MCF 10A (cell line): ENCODE results near the gene CYP11A1. TPM values are rescaled to one million over a fixed set of nuclear protein-coding genes. Genes with fewer than 3 reads are reported as not detected.

ENCODE experiments used
- BruUV-seq: library from RNA; stranded (reverse); fragments of 400-500 nt; replicated peaks from 2 replicates; lab custom pipeline; 2021; lab: Mats Ljungman, UMichigan
- CTCF ChIA-PET: fragments of 300-600 bp; sonication (Branson Sonifier 250); formaldehyde crosslinking; extraction: SDS; loops from one replicate; lab custom pipeline; 2021; ENCODE audit warnings: antibody characterized with exemption, inconsistent platforms; lab: Yijun Ruan, JAX
- POLR2A ChIA-PET: fragments of 300-600, 350-650 bp; sonication (Branson Sonifier 250); formaldehyde crosslinking; extraction: SDS; loops from one replicate; lab custom pipeline; 2020; ENCODE audit warnings: antibody characterized with exemption, inconsistent platforms; lab: Yijun Ruan, JAX
- DNase-seq: peaks from one replicate; pipeline ENCODE4 v3.0.0-alpha.2; 2018; ENCODE audit not compliant: unreplicated experiment
- H3K27ac Mint-ChIP-seq: one replicate; pipeline ENCODE4 v1.8.0; 2022; ENCODE audit warnings: mild to moderate bottlenecking, low read depth, mixed read lengths; ENCODE audit not compliant: unreplicated experiment
- H3K27me3 Mint-ChIP-seq: one replicate; pipeline ENCODE4 v1.8.0; 2022; ENCODE audit warnings: mixed read lengths; ENCODE audit not compliant: insufficient read depth, unreplicated experiment
- H3K36me3 Mint-ChIP-seq: one replicate; pipeline ENCODE4 v1.8.0; 2022; ENCODE audit warnings: mild to moderate bottlenecking, moderate library complexity, mixed read lengths; ENCODE audit not compliant: insufficient read depth, unreplicated experiment
- H3K4me1 Mint-ChIP-seq: one replicate; pipeline ENCODE4 v1.8.0; 2022; ENCODE audit warnings: mixed read lengths; ENCODE audit not compliant: insufficient read depth, unreplicated experiment
- H3K4me3 Mint-ChIP-seq: one replicate; pipeline ENCODE4 v1.8.0; 2022; ENCODE audit warnings: mild to moderate bottlenecking, moderate library complexity, mixed read lengths; ENCODE audit not compliant: unreplicated experiment
- H3K9me3 Mint-ChIP-seq: one replicate; pipeline ENCODE4 v1.8.0; 2022; ENCODE audit warnings: mixed read lengths; ENCODE audit not compliant: unreplicated experiment
- intact Hi-C: fragments of 100-400 bp; cut with micrococcal nuclease; formaldehyde crosslinking; loops from 2 replicates; pipeline ENCODE4 v1.14.1; 2022
- total RNA-seq: library from RNA; stranded (reverse); gene quantifications from 2 replicates; pipeline ENCODE4 v1.2.3, GENCODE V29; 2022
- TF ChIP-seq, protein P1 (sequence below): fragments of 200-600 bp; IDR thresholded peaks from one replicate; pipeline ENCODE4 v1.8.0; 2022; ENCODE audit warnings: antibody characterized with exemption, mild to moderate bottlenecking; ENCODE audit not compliant: unreplicated experiment

CYP11A1 gene
- total RNA-seq, 1 experiment from 2014 or later = not detected

DNA sequence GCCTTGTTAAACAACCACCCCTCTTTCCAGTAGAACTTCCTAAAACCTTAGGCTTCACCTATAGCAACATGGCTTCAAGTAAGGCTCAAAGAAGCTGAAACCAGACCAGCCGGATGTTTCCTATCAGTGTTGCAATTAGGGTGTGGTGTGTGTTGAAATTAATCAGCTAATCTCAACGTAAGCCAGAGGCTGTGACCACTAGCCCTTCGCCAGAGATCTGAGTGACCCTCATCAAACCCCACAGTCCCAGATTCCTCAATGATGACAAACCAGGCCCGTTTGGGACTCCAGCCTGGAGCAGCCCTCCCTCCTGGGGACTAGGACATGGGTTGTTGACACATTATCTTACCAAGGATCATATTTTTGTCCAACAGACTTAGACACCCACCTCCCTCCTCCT lies 27.3 kb downstream of the CYP11A1 start:
- BruUV-seq = no TSS peak
- TF ChIP-seq, protein P1, sequence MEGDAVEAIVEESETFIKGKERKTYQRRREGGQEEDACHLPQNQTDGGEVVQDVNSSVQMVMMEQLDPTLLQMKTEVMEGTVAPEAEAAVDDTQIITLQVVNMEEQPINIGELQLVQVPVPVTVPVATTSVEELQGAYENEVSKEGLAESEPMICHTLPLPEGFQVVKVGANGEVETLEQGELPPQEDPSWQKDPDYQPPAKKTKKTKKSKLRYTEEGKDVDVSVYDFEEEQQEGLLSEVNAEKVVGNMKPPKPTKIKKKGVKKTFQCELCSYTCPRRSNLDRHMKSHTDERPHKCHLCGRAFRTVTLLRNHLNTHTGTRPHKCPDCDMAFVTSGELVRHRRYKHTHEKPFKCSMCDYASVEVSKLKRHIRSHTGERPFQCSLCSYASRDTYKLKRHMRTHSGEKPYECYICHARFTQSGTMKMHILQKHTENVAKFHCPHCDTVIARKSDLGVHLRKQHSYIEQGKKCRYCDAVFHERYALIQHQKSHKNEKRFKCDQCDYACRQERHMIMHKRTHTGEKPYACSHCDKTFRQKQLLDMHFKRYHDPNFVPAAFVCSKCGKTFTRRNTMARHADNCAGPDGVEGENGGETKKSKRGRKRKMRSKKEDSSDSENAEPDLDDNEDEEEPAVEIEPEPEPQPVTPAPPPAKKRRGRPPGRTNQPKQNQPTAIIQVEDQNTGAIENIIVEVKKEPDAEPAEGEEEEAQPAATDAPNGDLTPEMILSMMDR = no peak
- ChIA-PET CTCF (interaction anchor here (0.8 kb wide), 1 partner anchor 33 kb away, joined by 5 read pairs; no protein-coding TSS in a partner anchor), POLR2A (no interaction called here)
- Mint-ChIP-seq H3K9me3 (no peaks in the 10 kb centered on the region), H3K27me3 (no peaks in the 10 kb centered on the region), H3K36me3 (peaks cover 5% of the 10 kb centered on the region), H3K4me1 (peaks cover 15% of the 10 kb centered on the region), H3K4me3 (no peak overlapping the region), H3K27ac (no peak overlapping the region)
- intact Hi-C loops = no loop called here
- DNase-seq = peak; percentile 26

- BruUV-seq = no TSS peak
- H3K27ac Mint-ChIP-seq = no peak overlapping the region
- CTCF ChIA-PET = no interaction called here
- H3K4me3 Mint-ChIP-seq = no peak overlapping the region
- TF ChIP-seq, protein P1 = no peak
- H3K9me3 Mint-ChIP-seq = no peaks in the 10 kb centered on the region
- H3K27me3 Mint-ChIP-seq = no peaks in the 10 kb centered on the region
- intact Hi-C loops = no loop called here
- DNase-seq = no peak
- peaks cover 15% of the 10 kb centered on the region for H3K4me1 Mint-ChIP-seq
- peaks cover 5% of the 10 kb centered on the region for H3K36me3 Mint-ChIP-seq
- POLR2A ChIA-PET = no interaction called here
Observed at GRCh38 chr15:74339371-74339770, 28.1 kb downstream of the CYP11A1 start.

GRCh38 chr15:74338676-74339075 lies 28.8 kb downstream of the CYP11A1 start:
- peaks cover 5% of the 10 kb centered on the region for H3K36me3 Mint-ChIP-seq
- no peak overlapping the region for H3K4me3 Mint-ChIP-seq
- intact Hi-C loops = no loop called here
- no peak for DNase-seq
- no peaks in the 10 kb centered on the region for H3K9me3 Mint-ChIP-seq
- POLR2A ChIA-PET = no interaction called here
- no TSS peak for BruUV-seq
- H3K4me1 Mint-ChIP-seq = peaks cover 15% of the 10 kb centered on the region
- no peaks in the 10 kb centered on the region for H3K27me3 Mint-ChIP-seq
- TF ChIP-seq, protein P1 = no peak
- H3K27ac Mint-ChIP-seq = no peak overlapping the region
- CTCF ChIA-PET = no interaction called here

DNA sequence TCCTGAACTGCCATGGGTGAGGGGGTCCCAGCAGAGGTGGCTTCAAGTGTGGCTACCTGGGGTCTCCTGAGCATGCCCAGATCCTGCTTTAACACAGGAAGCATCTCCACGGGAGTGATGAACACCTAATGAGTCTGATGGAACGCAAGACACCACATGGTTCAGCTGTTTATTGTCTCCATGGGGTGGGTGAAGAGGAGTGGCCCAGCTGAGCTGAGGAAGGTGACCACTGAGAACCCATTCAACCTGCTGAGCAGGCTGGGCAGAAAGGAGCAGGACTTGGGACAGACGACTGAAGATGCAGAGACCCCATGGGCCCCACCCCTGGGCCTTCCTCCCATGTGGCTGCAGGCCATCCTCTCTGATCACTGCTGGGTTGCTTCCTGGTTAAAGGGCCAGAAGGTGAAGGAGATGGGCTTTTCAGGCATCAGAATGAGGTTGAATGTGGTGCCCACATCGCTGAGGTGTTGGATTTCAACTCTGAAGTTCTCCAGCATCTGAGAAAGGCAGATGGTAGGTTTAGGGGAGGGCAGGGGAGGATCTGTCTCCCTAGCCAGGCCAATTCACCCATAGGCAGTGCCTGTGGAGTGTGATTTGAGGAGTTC lies 29.7 kb downstream of the CYP11A1 start:
- no peak overlapping the region for H3K27ac Mint-ChIP-seq
- ChIA-PET CTCF (interaction anchor here (0.6 kb wide), 1 partner anchor 289 kb away, joined by 3 read pairs; no protein-coding TSS in a partner anchor), POLR2A (no interaction called here)
- no TSS peak for BruUV-seq
- no peak for DNase-seq
- peaks cover 15% of the 10 kb centered on the region for H3K4me1 Mint-ChIP-seq
- H3K27me3 Mint-ChIP-seq = no peaks in the 10 kb centered on the region
- no peaks in the 10 kb centered on the region for H3K9me3 Mint-ChIP-seq
- peaks cover 1% of the 10 kb centered on the region for H3K36me3 Mint-ChIP-seq
- TF ChIP-seq, protein P1 = no peak
- no peak overlapping the region for H3K4me3 Mint-ChIP-seq
- intact Hi-C loops = no loop called here
